Measurements from ENCODE around the gene CGAS. TPM values are rescaled to one million over a fixed set of nuclear protein-coding genes. Genes with fewer than 3 reads are reported as not detected.

The CGAS gene
- total and polyA plus RNA-seq, 9 of the 15 experiments (the other 6 are each of a cell fraction or from before 2014, with no cell fraction given), result 0.01 to 0.32 (median 0.06) TPM; not detected in 2

DNA sequence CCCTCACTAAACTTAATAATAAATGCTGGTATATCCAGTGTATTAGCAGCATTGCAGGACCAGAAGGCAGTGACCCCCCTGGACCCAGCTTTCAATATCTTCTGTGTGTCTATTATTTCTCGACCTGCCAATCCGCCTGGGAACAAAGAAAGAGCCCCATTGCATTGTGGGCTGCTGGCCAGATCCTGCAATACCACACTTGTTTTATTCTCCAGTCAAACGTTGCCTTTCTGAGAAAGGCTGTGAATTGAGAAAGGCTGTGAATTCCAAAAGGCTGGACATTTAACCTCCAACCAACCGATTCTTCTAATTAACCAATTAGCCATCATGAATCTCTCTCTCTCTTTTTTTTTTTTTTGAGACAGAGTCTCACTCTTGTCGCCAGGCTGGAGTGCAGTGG lies 8.0 kb upstream of the CGAS start:
- ChIA-PET POLR2A (no interaction called here), CTCF (ENCODE audit: low intra/inter-chr PET ratio) (no interaction called here)
- peaks cover 0 to 3% of the 10 kb centered on the region in 2 experiments; a peak in 3 of 5 replicates for H3K4me1 ChIP-seq (replicated peaks in 1 of 2; ENCODE audit: control insufficient read depth in 2 of 2, insufficient read depth in 2 of 2, low read length in 2 of 2)
- no peak overlapping the region for H2AFZ ChIP-seq (ENCODE audit: low read depth, low read length)
- in situ Hi-C loops (cut with MboI), result no loop called here
- ATAC-seq (no peak), FAIRE-seq (peak; percentile 51), DNase-seq (ENCODE audit: extremely low read depth in 1 of 4, low spot score in 3 of 4) (no peak)
- H3K9me1 ChIP-seq (ENCODE audit: control insufficient read depth, insufficient read depth, low read length), result no peaks in the 10 kb centered on the region
- H4K20me1 ChIP-seq (replicated peaks; ENCODE audit: control insufficient read depth, insufficient read depth, low read length), result no peaks in the 10 kb centered on the region
- H3K9ac ChIP-seq (ENCODE audit: insufficient read depth in 1 of 2, low read depth in 2 of 2, low read length in 2 of 2), result no peak overlapping the region
- no peak overlapping the region for H3K27ac ChIP-seq (ENCODE audit: extremely low read depth, low read depth, low read length)
- intact Hi-C loops (cut with micrococcal nuclease), result loop anchor here (2.0 to 5.0 kb wide), 2 partner anchors 38 to 71 kb away; no protein-coding TSS in a partner anchor
- WGBS (ENCODE audit: insufficient coverage, low coverage, missing lambda C conversion rate), result 40% methylated on average over 4 of the region's 5 CpGs
- H3K4me2 ChIP-seq (ENCODE audit: insufficient read depth, low read length), result no peak overlapping the region
- no TSS peak for BruUV-seq (replicated peaks)
- no peaks in the 10 kb centered on the region for H3K27me3 ChIP-seq (ENCODE audit: control insufficient read depth in 2 of 2, insufficient read depth in 2 of 2, low read length in 2 of 2)
- H3K36me3 ChIP-seq (ENCODE audit: control insufficient read depth, insufficient read depth, low read length), result peaks cover 17% of the 10 kb centered on the region; the same call in 2 of the 3 replicates
- H3K79me2 ChIP-seq (ENCODE audit: control insufficient read depth, insufficient read depth, low read length), result peaks cover 34% of the 10 kb centered on the region
- TF ChIP-seq L3MBTL2 (IDR thresholded peaks at IDR 0.05) (no peak), MBD1 (CRISPR knock-in tag; IDR thresholded peaks at IDR 0.05) (no peak), ZNF143 (CRISPR knock-in tag; IDR thresholded peaks at IDR 0.05) (peak; percentile 59; the same call in 1 of the 2 replicates), ZNF639 (CRISPR knock-in tag; conservative IDR thresholded peaks at IDR 0.05 in 1 of 2, IDR thresholded peaks at IDR 0.05 in 1 of 2) (0 out of 4 replicates have a peak, but pooled peaks of 1 of the 2 experiments have one; percentile 35)
- no peaks in the 10 kb centered on the region for H3K9me3 ChIP-seq (replicated peaks; ENCODE audit: control insufficient read depth, insufficient read depth, low read depth, low read length)
- no peak overlapping the region for H3K4me3 ChIP-seq

All from K562 (cell line).